Astrocyte (in vitro differentiated cells and primary cell): Measurements from ENCODE around the gene LHPP.

Experiments used
- EZH2 ChIP-seq: IDR thresholded peaks from 2 replicates; pipeline ENCODE4 v1.6.1; 2012; ENCODE audit warnings: mild to moderate bottlenecking, low read length, inconsistent platforms; ENCODE audit not compliant: insufficient read depth
- TF ChIP-seq, protein P1 (sequence below): IDR thresholded peaks from 2 replicates; pipeline ENCODE4 v1.5.1; 2011; ENCODE audit warnings: low read depth, mild to moderate bottlenecking, inconsistent platforms, low read length, moderate library complexity; ENCODE audit not compliant: insufficient read depth

DNA sequence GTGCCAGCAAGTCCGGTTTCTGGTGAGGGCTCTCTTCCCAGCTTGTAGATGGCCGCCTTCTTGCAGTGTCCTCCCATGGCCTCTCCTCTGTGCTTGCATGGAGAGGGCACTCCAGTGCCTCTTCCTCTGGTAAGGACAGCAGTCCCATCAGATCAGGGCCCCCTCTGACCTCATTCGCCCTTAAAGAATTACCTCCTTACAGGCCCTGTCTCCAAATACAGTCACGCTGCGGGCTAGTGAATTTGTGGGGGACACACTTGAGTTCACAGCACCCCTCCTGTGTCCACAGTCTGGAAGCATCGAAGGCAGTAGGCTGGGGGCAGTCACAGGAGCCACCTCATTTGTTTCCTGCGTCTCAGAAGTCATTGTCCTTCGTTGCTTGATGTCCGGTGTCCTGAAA lies 54.6 kb downstream of the LHPP start:
- TF ChIP-seq, protein P1, sequence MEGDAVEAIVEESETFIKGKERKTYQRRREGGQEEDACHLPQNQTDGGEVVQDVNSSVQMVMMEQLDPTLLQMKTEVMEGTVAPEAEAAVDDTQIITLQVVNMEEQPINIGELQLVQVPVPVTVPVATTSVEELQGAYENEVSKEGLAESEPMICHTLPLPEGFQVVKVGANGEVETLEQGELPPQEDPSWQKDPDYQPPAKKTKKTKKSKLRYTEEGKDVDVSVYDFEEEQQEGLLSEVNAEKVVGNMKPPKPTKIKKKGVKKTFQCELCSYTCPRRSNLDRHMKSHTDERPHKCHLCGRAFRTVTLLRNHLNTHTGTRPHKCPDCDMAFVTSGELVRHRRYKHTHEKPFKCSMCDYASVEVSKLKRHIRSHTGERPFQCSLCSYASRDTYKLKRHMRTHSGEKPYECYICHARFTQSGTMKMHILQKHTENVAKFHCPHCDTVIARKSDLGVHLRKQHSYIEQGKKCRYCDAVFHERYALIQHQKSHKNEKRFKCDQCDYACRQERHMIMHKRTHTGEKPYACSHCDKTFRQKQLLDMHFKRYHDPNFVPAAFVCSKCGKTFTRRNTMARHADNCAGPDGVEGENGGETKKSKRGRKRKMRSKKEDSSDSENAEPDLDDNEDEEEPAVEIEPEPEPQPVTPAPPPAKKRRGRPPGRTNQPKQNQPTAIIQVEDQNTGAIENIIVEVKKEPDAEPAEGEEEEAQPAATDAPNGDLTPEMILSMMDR, result no peak
- no peak for TF ChIP-seq EZH2
